Ovary (tissue), 3 donors: ENCODE data around the gene TENM3.

ENCODE experiments used
- EP300 ChIP-seq: sonication (generic); formaldehyde crosslinking; IDR thresholded peaks from one replicate; pipeline ENCODE4 v1.6.1; 2017; ENCODE audit warnings: antibody characterized with exemption
- POLR2A ChIP-seq: fragments of 450-650 bp; IDR thresholded peaks from one replicate; pipeline ENCODE4 v1.6.1; 2017; ENCODE audit warnings: antibody characterized with exemption, mild to moderate bottlenecking, moderate library complexity
- TF ChIP-seq, protein P1 (sequence below), 3 donors: fragments of 450-650 bp in 2 of 3; fragments of 200-600 bp in 1 of 3; IDR thresholded peaks; one replicate each; pipeline versions ENCODE4 v1.5.1 to v1.8.0; 2016 to 2022; ENCODE audit warnings: antibody characterized with exemption in 3 of 3, mild to moderate bottlenecking in 1 of 3
- donor health status: DM: no; HTN: no; CAD: no.

DNA sequence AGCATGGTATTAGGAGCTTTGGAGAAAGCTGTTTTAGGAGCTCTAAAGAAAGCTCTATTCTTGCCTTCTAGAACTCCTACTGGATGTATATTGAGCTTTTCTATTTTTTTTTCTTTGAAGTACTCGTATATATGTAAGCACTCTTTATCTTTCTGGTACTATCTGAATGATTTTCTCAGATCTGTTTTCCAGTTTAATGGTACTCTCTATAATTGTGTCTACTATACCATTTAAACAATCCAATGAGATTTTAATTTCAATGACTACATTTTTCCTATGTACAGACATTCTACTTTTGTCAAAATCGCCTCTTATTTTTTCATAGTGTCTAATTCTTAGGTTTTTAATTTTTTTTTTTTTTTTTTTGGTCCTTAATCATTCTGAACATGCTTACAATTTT, 345.9 kb downstream of the TENM3 start:
- TF ChIP-seq, protein P1, sequence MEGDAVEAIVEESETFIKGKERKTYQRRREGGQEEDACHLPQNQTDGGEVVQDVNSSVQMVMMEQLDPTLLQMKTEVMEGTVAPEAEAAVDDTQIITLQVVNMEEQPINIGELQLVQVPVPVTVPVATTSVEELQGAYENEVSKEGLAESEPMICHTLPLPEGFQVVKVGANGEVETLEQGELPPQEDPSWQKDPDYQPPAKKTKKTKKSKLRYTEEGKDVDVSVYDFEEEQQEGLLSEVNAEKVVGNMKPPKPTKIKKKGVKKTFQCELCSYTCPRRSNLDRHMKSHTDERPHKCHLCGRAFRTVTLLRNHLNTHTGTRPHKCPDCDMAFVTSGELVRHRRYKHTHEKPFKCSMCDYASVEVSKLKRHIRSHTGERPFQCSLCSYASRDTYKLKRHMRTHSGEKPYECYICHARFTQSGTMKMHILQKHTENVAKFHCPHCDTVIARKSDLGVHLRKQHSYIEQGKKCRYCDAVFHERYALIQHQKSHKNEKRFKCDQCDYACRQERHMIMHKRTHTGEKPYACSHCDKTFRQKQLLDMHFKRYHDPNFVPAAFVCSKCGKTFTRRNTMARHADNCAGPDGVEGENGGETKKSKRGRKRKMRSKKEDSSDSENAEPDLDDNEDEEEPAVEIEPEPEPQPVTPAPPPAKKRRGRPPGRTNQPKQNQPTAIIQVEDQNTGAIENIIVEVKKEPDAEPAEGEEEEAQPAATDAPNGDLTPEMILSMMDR (IDR thresholded peaks at IDR 0.05) = no peak
- TF ChIP-seq POLR2A (no peak), EP300 (no peak)
